MM.1S (cell line): ENCODE results near the gene TRIM42.

Experiments
- DNase-seq: peaks from one replicate; pipeline ENCODE4 v3.0.0-alpha.2; 2015
- H2AFZ ChIP-seq: fragments of 300-600 bp; sonication (generic); 2 replicates; pipeline ENCODE4 v1.6.0; 2016; ENCODE audit warnings: antibody characterized with exemption, low read length
- H3F3A ChIP-seq: fragments of 300-600 bp; sonication (generic); 2 replicates; pipeline ENCODE4 v1.6.1; 2016; ENCODE audit warnings: mild to moderate bottlenecking, antibody characterized with exemption, low read length, moderate library complexity, mixed read lengths; ENCODE audit not compliant: insufficient read depth
- H3K27ac ChIP-seq: fragments of 300-600 bp; sonication (generic); 2 replicates; pipeline ENCODE4 v1.5.1; 2016; ENCODE audit warnings: mild to moderate bottlenecking, low read length
- H3K27me3 ChIP-seq: fragments of 300-600 bp; sonication (generic); replicated peaks from 2 replicates; pipeline ENCODE4 v1.6.0; 2016; ENCODE audit warnings: low read length; ENCODE audit not compliant: insufficient read depth
- H3K36me3 ChIP-seq: fragments of 300-600 bp; sonication (generic); replicated peaks from 2 replicates; pipeline ENCODE4 v1.6.1; 2016; ENCODE audit warnings: mild to moderate bottlenecking, low read length, mixed read lengths; ENCODE audit not compliant: insufficient read depth
- H3K4me1 ChIP-seq: fragments of 300-600 bp; sonication (generic); 2 replicates; pipeline ENCODE4 v1.6.1; 2016; ENCODE audit warnings: low read length, mixed read lengths
- H3K4me2 ChIP-seq: fragments of 300-600 bp; sonication (generic); 2 replicates; pipeline ENCODE4 v1.6.0; 2016; ENCODE audit warnings: low read depth, low read length
- H3K4me3 ChIP-seq: fragments of 300-600 bp; sonication (generic); 2 replicates; pipeline ENCODE4 v1.5.1; 2016; ENCODE audit warnings: low read length, mixed read lengths
- H3K79me2 ChIP-seq: fragments of 300-600 bp; sonication (generic); 2 replicates; pipeline ENCODE4 v1.6.1; 2016; ENCODE audit warnings: mixed run types, low read length, mixed read lengths
- H3K9ac ChIP-seq: fragments of 300-600 bp; sonication (generic); 2 replicates; pipeline ENCODE4 v1.6.1; 2016; ENCODE audit warnings: low read length, mixed read lengths
- H3K9me2 ChIP-seq: fragments of 300-600 bp; sonication (generic); replicated peaks from 2 replicates; pipeline ENCODE4 v1.6.1; 2016; ENCODE audit warnings: mild to moderate bottlenecking, low read length, mixed read lengths; ENCODE audit not compliant: insufficient read depth
- H3K9me3 ChIP-seq: fragments of 300-600 bp; sonication (generic); replicated peaks from 2 replicates; pipeline ENCODE4 v1.6.1; 2016; ENCODE audit warnings: mild to moderate bottlenecking, low read length, mixed read lengths; ENCODE audit not compliant: insufficient read depth
- H4K20me1 ChIP-seq: fragments of 300-600 bp; sonication (generic); 2 replicates; pipeline ENCODE4 v1.6.1; 2016; ENCODE audit warnings: mild to moderate bottlenecking, low read length, moderate library complexity, mixed read lengths; ENCODE audit not compliant: insufficient read depth
- CTCF ChIP-seq: fragments of 300-600 bp; sonication (generic); IDR thresholded peaks from 2 replicates; pipeline ENCODE4 v1.5.1; 2016; ENCODE audit warnings: antibody characterized with exemption, low read length, mixed read lengths
- EZH2 ChIP-seq: fragments of 300-600 bp; sonication (generic); optimal IDR thresholded peaks from 2 replicates; pipeline ENCODE3; 2017; ENCODE audit warnings: low read depth, mild to moderate bottlenecking, antibody characterized with exemption, low read length, mixed read lengths
- EZH2phosphoT487 ChIP-seq: fragments of 300-600 bp; sonication (generic); IDR thresholded peaks from 2 replicates; pipeline ENCODE4 v1.6.1; 2018; ENCODE audit warnings: antibody characterized with exemption, low read length

TRIM42 gene

GRCh38 chr3:140703496-140703895 is 25.6 kb downstream of the TRIM42 start:
- no peak overlapping the region for H3K27ac ChIP-seq
- no peak overlapping the region for H3K4me3 ChIP-seq
- H3K9me2 ChIP-seq, result no peaks in the 10 kb centered on the region
- no peaks in the 10 kb centered on the region for H3K4me1 ChIP-seq
- H3K9ac ChIP-seq, result no peak overlapping the region
- no peaks in the 10 kb centered on the region for H3K27me3 ChIP-seq
- TF ChIP-seq CTCF (no peak), EZH2 (no peak), EZH2phosphoT487 (no peak)
- no peak overlapping the region for H2AFZ ChIP-seq
- H3K79me2 ChIP-seq, result no peaks in the 10 kb centered on the region
- no peak for DNase-seq
- H3K4me2 ChIP-seq, result no peak overlapping the region
- H3K9me3 ChIP-seq, result no peaks in the 10 kb centered on the region
- no peaks in the 10 kb centered on the region for H4K20me1 ChIP-seq
- no peaks in the 10 kb centered on the region for H3K36me3 ChIP-seq
- no peaks in the 10 kb centered on the region for H3F3A ChIP-seq

- no peak overlapping the region for H3K27ac ChIP-seq
- no peaks in the 10 kb centered on the region for H3K9me3 ChIP-seq
- no peak overlapping the region for H3K4me2 ChIP-seq
- no peaks in the 10 kb centered on the region for H3K4me1 ChIP-seq
- no peaks in the 10 kb centered on the region for H3K36me3 ChIP-seq
- DNase-seq, result no peak
- H3F3A ChIP-seq, result no peaks in the 10 kb centered on the region
- H3K4me3 ChIP-seq, result no peak overlapping the region
- no peaks in the 10 kb centered on the region for H3K9me2 ChIP-seq
- no peaks in the 10 kb centered on the region for H3K79me2 ChIP-seq
- TF ChIP-seq CTCF (no peak), EZH2 (no peak), EZH2phosphoT487 (no peak)
- no peaks in the 10 kb centered on the region for H3K27me3 ChIP-seq
- no peaks in the 10 kb centered on the region for H4K20me1 ChIP-seq
- H3K9ac ChIP-seq, result no peak overlapping the region
- no peak overlapping the region for H2AFZ ChIP-seq
Measured at GRCh38 chr3:140704733-140705132, 26.9 kb downstream of the TRIM42 start.

GRCh38 chr3:140705954-140706353 is 28.1 kb downstream of the TRIM42 start:
- Histone ChIP-seq H4K20me1 (no peaks in the 10 kb centered on the region), H2AFZ (no peak overlapping the region), H3K36me3 (no peaks in the 10 kb centered on the region), H3K27me3 (no peaks in the 10 kb centered on the region), H3K9me2 (no peaks in the 10 kb centered on the region), H3K27ac (no peak overlapping the region), H3K4me3 (no peak overlapping the region), H3K4me1 (no peaks in the 10 kb centered on the region), H3K79me2 (no peaks in the 10 kb centered on the region), H3K9me3 (no peaks in the 10 kb centered on the region), H3F3A (no peaks in the 10 kb centered on the region), H3K9ac (no peak overlapping the region), H3K4me2 (no peak overlapping the region)
- DNase-seq, result no peak
- TF ChIP-seq CTCF (no peak), EZH2 (no peak), EZH2phosphoT487 (no peak)
